Activated B cell treated with CpG ODN at 0.5 μM for 24 hours (primary cell): ENCODE results near the gene CARD11. TPM values are rescaled to one million over a fixed set of nuclear protein-coding genes. Genes with fewer than 3 reads are reported as not detected.

Experiments
- ATAC-seq: fragments of 200-7000 bp; cut with Tn5 transposase; one replicate; pipeline ENCODE4 v1.10.0; 2021; ENCODE audit warnings: low read depth, mild to moderate bottlenecking, moderate library complexity
- CTCF ChIA-PET: fragments of 350-600 bp; sonication (Branson Sonifier 250); formaldehyde crosslinking; loops from one replicate; lab custom pipeline; 2021; ENCODE audit warnings: antibody characterized with exemption; lab: Charles Lee
- POLR2A ChIA-PET: fragments of 350-600 bp; sonication (Branson Sonifier 250); formaldehyde crosslinking; loops from one replicate; lab custom pipeline; 2021; ENCODE audit warnings: antibody characterized with exemption; lab: Charles Lee
- DNase-seq: peaks from one replicate; pipeline ENCODE4 v3.0.0; 2022
- H3K27ac Mint-ChIP-seq: one replicate; pipeline ENCODE4 v1.8.0; 2020; ENCODE audit warnings: mixed read lengths
- H3K27me3 Mint-ChIP-seq: one replicate; pipeline ENCODE4 v1.8.0; 2021; ENCODE audit warnings: mixed read lengths
- H3K36me3 Mint-ChIP-seq: one replicate; pipeline ENCODE4 v1.8.0; 2021; ENCODE audit warnings: low read depth, mixed read lengths
- H3K4me1 Mint-ChIP-seq: one replicate; pipeline ENCODE4 v1.8.0; 2021; ENCODE audit warnings: mixed read lengths
- H3K4me3 Mint-ChIP-seq: one replicate; pipeline ENCODE4 v1.8.0; 2020; ENCODE audit warnings: mild to moderate bottlenecking, mixed read lengths
- H3K9me3 Mint-ChIP-seq: one replicate; pipeline ENCODE4 v1.8.0; 2020; ENCODE audit warnings: mixed read lengths
- intact Hi-C: fragments of 100-400 bp; cut with micrococcal nuclease; formaldehyde crosslinking; loops from one replicate; pipeline ENCODE4 v1.15.1; 2024
- total RNA-seq: library from RNA; stranded (reverse); gene quantifications from 2 replicates; pipeline ENCODE4 v1.2.3, GENCODE V29; 2022
- TF ChIP-seq, protein P1 (sequence below): fragments of 200-600 bp; IDR thresholded peaks from one replicate; pipeline ENCODE4 v1.8.0; 2022; ENCODE audit warnings: antibody characterized with exemption, mild to moderate bottlenecking

The CARD11 gene
- total RNA-seq, 1 donor from 2014 or later, result 114 TPM

DNA sequence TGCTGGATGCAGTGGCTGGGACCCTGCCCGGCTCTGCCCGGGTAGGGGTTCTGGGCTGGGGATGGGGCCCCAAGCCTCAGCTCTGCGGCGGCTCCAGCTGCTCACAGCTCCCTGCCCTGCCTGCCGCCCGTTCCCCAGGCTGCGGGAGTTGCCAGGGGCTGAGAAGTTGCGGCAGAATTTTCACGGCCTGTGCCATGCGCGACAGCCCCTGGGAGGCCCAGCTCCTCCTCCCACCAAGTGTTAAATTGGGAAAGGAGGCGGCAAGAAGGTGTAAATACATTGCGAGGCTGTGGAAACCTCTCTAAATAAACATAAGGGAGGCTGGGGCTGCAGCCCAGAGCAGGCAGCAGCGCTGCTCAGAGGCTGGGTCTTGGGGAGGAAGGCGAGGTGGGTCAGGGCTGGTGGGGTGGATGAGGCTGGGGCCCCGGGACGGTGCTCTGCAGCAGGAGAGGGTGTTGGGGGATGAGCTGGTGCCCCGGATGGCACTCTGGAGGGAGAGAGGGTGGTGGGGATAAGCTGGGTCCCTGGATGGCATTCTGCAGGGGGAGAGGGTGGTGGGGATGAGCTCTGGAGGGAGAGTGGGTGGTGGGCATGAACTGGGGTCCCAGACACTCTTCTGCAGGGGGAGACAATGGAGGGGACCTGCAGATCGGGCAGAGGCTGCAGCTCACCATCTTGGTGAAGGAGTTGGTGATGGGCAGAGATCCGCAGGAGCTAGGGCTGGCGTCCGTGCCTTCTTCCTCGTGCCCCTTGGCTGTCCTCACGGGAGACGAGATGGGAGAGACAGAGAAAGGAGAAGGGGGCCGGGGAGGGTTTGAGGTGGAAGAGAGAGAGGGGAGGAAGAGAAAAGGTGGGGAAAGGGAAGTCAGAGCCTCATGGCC, 114.1 kb downstream of the CARD11 start:
- peaks cover 74% of the 10 kb centered on the region for H3K36me3 Mint-ChIP-seq
- no peak overlapping the region for H3K27ac Mint-ChIP-seq
- CTCF ChIA-PET, result no interaction called here
- intact Hi-C loops, result no loop called here
- H3K9me3 Mint-ChIP-seq, result no peaks in the 10 kb centered on the region
- ATAC-seq, result no peak
- no peak for DNase-seq
- no peaks in the 10 kb centered on the region for H3K27me3 Mint-ChIP-seq
- H3K4me3 Mint-ChIP-seq, result no peak overlapping the region
- TF ChIP-seq, protein P1, sequence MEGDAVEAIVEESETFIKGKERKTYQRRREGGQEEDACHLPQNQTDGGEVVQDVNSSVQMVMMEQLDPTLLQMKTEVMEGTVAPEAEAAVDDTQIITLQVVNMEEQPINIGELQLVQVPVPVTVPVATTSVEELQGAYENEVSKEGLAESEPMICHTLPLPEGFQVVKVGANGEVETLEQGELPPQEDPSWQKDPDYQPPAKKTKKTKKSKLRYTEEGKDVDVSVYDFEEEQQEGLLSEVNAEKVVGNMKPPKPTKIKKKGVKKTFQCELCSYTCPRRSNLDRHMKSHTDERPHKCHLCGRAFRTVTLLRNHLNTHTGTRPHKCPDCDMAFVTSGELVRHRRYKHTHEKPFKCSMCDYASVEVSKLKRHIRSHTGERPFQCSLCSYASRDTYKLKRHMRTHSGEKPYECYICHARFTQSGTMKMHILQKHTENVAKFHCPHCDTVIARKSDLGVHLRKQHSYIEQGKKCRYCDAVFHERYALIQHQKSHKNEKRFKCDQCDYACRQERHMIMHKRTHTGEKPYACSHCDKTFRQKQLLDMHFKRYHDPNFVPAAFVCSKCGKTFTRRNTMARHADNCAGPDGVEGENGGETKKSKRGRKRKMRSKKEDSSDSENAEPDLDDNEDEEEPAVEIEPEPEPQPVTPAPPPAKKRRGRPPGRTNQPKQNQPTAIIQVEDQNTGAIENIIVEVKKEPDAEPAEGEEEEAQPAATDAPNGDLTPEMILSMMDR, result no peak
- no peaks in the 10 kb centered on the region for H3K4me1 Mint-ChIP-seq
- POLR2A ChIA-PET, result no interaction called here

DNA sequence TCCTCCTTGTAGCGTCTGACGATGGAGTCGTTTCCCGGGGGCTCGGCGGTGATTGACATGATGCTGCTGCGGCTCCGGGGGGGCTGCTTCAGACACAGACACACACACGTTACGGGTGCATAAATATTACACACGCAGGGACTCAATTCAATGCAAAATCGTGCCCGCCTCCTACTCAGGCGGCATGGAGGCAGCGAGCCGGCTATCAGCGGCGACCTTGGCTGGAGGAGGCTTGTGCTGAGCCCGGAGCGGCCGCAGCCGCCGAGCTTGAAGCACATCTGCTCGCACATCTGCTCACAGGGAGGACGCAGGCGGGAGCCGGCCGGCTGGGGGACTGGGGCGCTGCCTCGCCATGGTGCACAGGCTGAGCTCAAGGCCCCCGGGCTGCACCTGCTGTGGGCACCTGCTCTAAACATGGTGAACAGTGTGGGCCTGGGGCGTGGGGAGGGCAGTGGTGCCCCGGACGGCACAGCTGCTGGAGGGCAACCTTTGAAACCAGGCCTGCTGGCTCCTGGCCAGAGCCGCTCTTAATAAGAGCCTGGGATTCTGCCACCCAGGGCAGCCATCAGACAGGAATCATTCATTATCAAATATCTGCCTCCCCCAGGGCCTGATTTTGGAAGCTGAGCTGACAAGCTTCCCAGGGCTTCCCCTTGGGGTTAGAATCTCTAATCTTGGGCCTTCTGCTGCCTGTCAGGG, 114.9 kb downstream of the CARD11 start:
- Mint-ChIP-seq H3K9me3 (no peaks in the 10 kb centered on the region), H3K27me3 (no peaks in the 10 kb centered on the region), H3K27ac (no peak overlapping the region), H3K4me1 (no peaks in the 10 kb centered on the region), H3K36me3 (peaks cover 71% of the 10 kb centered on the region), H3K4me3 (no peak overlapping the region)
- intact Hi-C loops, result no loop called here
- ChIA-PET CTCF (no interaction called here), POLR2A (no interaction called here)
- DNase-seq, result no peak
- TF ChIP-seq, protein P1, result no peak
- no peak for ATAC-seq

DNA sequence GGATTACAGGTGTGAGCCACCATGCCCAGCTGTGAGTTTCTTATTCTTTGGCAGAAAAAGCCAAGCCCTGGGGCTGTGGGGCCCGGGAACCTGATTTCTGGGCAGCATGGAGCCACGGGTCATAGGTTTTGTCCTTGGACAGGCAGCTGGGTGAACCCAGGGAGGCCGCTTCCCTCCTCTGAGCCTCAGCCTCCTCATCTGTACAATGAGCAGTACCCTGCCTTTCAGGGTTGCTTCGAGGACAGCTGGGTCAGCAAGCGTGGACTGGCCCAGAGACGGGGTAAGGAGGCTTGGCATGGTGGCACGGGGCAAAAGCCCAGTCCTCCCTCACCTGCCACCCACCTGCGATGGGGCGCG, 115.4 kb downstream of the CARD11 start:
- H3K4me3 Mint-ChIP-seq, result no peak overlapping the region
- no peaks in the 10 kb centered on the region for H3K4me1 Mint-ChIP-seq
- no peaks in the 10 kb centered on the region for H3K9me3 Mint-ChIP-seq
- ATAC-seq (no peak), DNase-seq (no peak)
- intact Hi-C loops, result no loop called here
- TF ChIP-seq, protein P1, result no peak
- no peak overlapping the region for H3K27ac Mint-ChIP-seq
- ChIA-PET CTCF (no interaction called here), POLR2A (no interaction called here)
- H3K27me3 Mint-ChIP-seq, result no peaks in the 10 kb centered on the region
- H3K36me3 Mint-ChIP-seq, result peaks cover 72% of the 10 kb centered on the region

DNA sequence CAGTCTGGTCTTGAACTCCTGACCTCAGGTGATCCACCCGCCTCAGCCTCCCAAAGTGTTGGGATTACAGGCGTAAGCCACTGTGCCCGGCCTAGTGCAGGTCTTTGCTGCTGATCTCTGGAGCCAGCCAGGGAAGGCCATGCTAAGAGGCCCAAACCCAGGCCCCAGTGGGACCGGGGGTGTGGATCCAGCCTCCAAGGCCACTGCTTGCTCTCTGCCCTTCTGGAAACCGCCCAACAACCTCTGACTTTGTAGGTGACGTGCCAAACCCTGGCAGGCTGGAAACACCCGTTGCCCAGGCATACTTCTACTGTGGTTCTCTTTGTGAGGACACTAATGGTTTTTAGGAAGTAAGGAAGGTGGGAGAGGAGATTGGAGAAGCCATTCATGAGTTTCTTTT, 116.1 kb downstream of the CARD11 start:
- H3K36me3 Mint-ChIP-seq, result peaks cover 74% of the 10 kb centered on the region
- ATAC-seq (no peak), DNase-seq (no peak)
- no peak overlapping the region for H3K4me3 Mint-ChIP-seq
- H3K27me3 Mint-ChIP-seq, result no peaks in the 10 kb centered on the region
- ChIA-PET POLR2A (no interaction called here), CTCF (no interaction called here)
- TF ChIP-seq, protein P1, result no peak
- intact Hi-C loops, result no loop called here
- H3K4me1 Mint-ChIP-seq, result no peaks in the 10 kb centered on the region
- no peaks in the 10 kb centered on the region for H3K9me3 Mint-ChIP-seq
- no peak overlapping the region for H3K27ac Mint-ChIP-seq

DNA sequence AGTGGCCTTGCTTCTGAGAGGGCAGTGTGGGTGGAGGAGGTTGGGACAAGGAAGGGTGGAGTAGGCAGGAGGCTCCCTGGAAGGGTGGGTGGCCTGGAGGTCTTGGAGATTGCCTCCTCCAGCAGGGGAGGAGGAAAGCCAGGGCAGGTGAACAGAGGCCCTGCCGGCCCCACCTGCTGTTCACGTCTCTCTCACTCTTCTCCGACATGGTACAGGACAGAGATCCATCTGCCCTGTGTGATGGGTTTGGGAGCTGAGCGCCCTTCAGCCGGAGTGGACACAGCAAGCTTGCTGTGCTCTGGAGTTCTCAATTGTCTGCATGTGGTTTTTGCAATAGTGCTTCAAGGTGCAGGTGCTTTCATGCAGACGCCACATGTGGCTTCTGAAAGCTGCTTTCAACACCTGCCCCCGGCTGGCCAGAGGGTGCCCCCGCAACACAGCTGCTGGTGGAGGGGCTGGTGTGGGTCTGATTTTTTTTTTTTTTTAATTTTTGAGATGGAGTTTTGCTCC, 116.7 kb downstream of the CARD11 start:
- no peak overlapping the region for H3K27ac Mint-ChIP-seq
- H3K4me1 Mint-ChIP-seq, result no peaks in the 10 kb centered on the region
- no peak for DNase-seq
- TF ChIP-seq, protein P1, result no peak
- intact Hi-C loops, result no loop called here
- ChIA-PET POLR2A (interaction anchor here (0.5 kb wide), 1 partner anchor 56 kb away, joined by 5 read pairs; no protein-coding TSS in a partner anchor), CTCF (no interaction called here)
- ATAC-seq, result no peak
- no peaks in the 10 kb centered on the region for H3K9me3 Mint-ChIP-seq
- no peaks in the 10 kb centered on the region for H3K27me3 Mint-ChIP-seq
- H3K4me3 Mint-ChIP-seq, result no peak overlapping the region
- peaks cover 73% of the 10 kb centered on the region for H3K36me3 Mint-ChIP-seq
